Activated T-cell treated with anti-CD3 and anti-CD28 coated beads, Interleukin-2, amount 50 U/mL, for 1 hour (primary cell): ENCODE data around the gene EPC2.
A peak's percentile ranks its signal among the peaks of the same experiment; 100 is the strongest.
"Not testable (repeated sequence)": the region's sequence is repeated elsewhere in the genome, so short reads cannot be mapped to it uniquely, and the experiment has no call there.

Experiments used
- DNase-seq: peaks from one replicate; pipeline ENCODE4 v3.0.0-alpha.2; 2020

Gene EPC2

GRCh38 chr2:148737742-148738141 is 93.2 kb downstream of the EPC2 start:
- no peak for DNase-seq

- no peak for DNase-seq
Observed at GRCh38 chr2:148739454-148740105, 95.0 kb downstream of the EPC2 start.

- no peak for DNase-seq
Observed at GRCh38 chr2:148742373-148742772, 97.8 kb downstream of the EPC2 start.

GRCh38 chr2:148745151-148745851 is 100.8 kb downstream of the EPC2 start:
- no peak for DNase-seq

- no peak for DNase-seq
Observed at GRCh38 chr2:148746973-148747372, 102.4 kb downstream of the EPC2 start.

GRCh38 chr2:148751907-148752306 is 107.4 kb downstream of the EPC2 start:
- DNase-seq, result no peak

- DNase-seq, result no peak
Observed at GRCh38 chr2:148752977-148753376, 108.4 kb downstream of the EPC2 start.

GRCh38 chr2:148754864-148755263 is 110.3 kb downstream of the EPC2 start:
- no peak for DNase-seq

GRCh38 chr2:148756292-148756975 is 111.9 kb downstream of the EPC2 start:
- no peak for DNase-seq

GRCh38 chr2:148764815-148765214 is 120.3 kb downstream of the EPC2 start:
- DNase-seq, result no peak

GRCh38 chr2:148770047-148770446 is 125.5 kb downstream of the EPC2 start:
- no peak for DNase-seq

- DNase-seq, result no peak
Observed at GRCh38 chr2:148781544-148781943, 137.0 kb downstream of the EPC2 start.

- no peak for DNase-seq
Observed at GRCh38 chr2:148789059-148789458, 144.5 kb downstream of the EPC2 start.

GRCh38 chr2:148790172-148790571 is 145.6 kb downstream of the EPC2 start:
- not testable (repeated sequence) for DNase-seq

GRCh38 chr2:148794558-148794957 is 150.0 kb downstream of the EPC2 start:
- no peak for DNase-seq

- no peak for DNase-seq
Observed at GRCh38 chr2:148796735-148797512, 152.4 kb downstream of the EPC2 start.

GRCh38 chr2:148802448-148803220 is 158.1 kb downstream of the EPC2 start:
- DNase-seq, result no peak

- no peak for DNase-seq
Observed at GRCh38 chr2:148810081-148810480, 165.5 kb downstream of the EPC2 start.

GRCh38 chr2:148812306-148812705 is 167.8 kb downstream of the EPC2 start:
- no peak for DNase-seq

GRCh38 chr2:148813603-148814065 is 169.1 kb downstream of the EPC2 start:
- peak; percentile 52 for DNase-seq

- no peak for DNase-seq
Observed at GRCh38 chr2:148814143-148814859, 169.8 kb downstream of the EPC2 start.
